AG08396 (cell line): ENCODE results near the gene TKFC.

Experiments used
- DNase-seq: peaks from one replicate; pipeline ENCODE4 v3.0.0; 2012; ENCODE audit warnings: low spot score, mixed read lengths

Gene TKFC

GRCh38 chr11:61315260-61315659, 17.8 kb upstream of the TKFC start:
- no peak for DNase-seq

- no peak for DNase-seq
Observed at GRCh38 chr11:61325649-61326414, 7.2 kb upstream of the TKFC start.

- peak; percentile 27 for DNase-seq
Observed at GRCh38 chr11:61327669-61328071, 5.4 kb upstream of the TKFC start.

- no peak for DNase-seq
Observed at GRCh38 chr11:61328351-61328750, 4.7 kb upstream of the TKFC start.

GRCh38 chr11:61329871-61330270, 3.2 kb upstream of the TKFC start:
- DNase-seq = no peak

- DNase-seq = peak; percentile 18
Observed at GRCh38 chr11:61331651-61332050, 1.4 kb upstream of the TKFC start.

- DNase-seq = peak; percentile 71
Observed at GRCh38 chr11:61332281-61332796, 689 bp upstream of the TKFC start.

- DNase-seq = no peak
Observed at GRCh38 chr11:61333550-61334433, 764 bp downstream of the TKFC start.

- DNase-seq = peak; percentile 39
Observed at GRCh38 chr11:61334434-61335354, 1.7 kb downstream of the TKFC start.

GRCh38 chr11:61335355-61335710, 2.3 kb downstream of the TKFC start:
- no peak for DNase-seq

- DNase-seq = peak; percentile 87
Observed at GRCh38 chr11:61336171-61336935, 3.3 kb downstream of the TKFC start.

- no peak for DNase-seq
Observed at GRCh38 chr11:61337706-61338470, 4.9 kb downstream of the TKFC start.

- no peak for DNase-seq
Observed at GRCh38 chr11:61338783-61339489, 5.9 kb downstream of the TKFC start.

GRCh38 chr11:61339490-61339878, 6.5 kb downstream of the TKFC start:
- DNase-seq = no peak

- DNase-seq = no peak
Observed at GRCh38 chr11:61340979-61341378, 8.0 kb downstream of the TKFC start.

GRCh38 chr11:61341706-61342105, 8.7 kb downstream of the TKFC start:
- no peak for DNase-seq

- no peak for DNase-seq
Observed at GRCh38 chr11:61342207-61342803, 9.3 kb downstream of the TKFC start.

- no peak for DNase-seq
Observed at GRCh38 chr11:61343792-61344745, 11.0 kb downstream of the TKFC start.
